GM12874 (cell line): ENCODE measurements around the gene DDIT4.

Experiments used
- CTCF ChIP-seq: IDR thresholded peaks from 2 replicates; pipeline ENCODE4 v1.5.1; 2011; ENCODE audit warnings: low read depth, mild to moderate bottlenecking, control low read depth, low read length, moderate library complexity; ENCODE audit not compliant: insufficient read depth

Gene DDIT4

GRCh38 chr10:72297805-72298591 is 24.3 kb downstream of the DDIT4 start:
- TF ChIP-seq CTCF = no peak

GRCh38 chr10:72298592-72299519 is 25.1 kb downstream of the DDIT4 start:
- no peak for TF ChIP-seq CTCF

GRCh38 chr10:72303424-72304128 is 29.9 kb downstream of the DDIT4 start:
- no peak for TF ChIP-seq CTCF

DNA sequence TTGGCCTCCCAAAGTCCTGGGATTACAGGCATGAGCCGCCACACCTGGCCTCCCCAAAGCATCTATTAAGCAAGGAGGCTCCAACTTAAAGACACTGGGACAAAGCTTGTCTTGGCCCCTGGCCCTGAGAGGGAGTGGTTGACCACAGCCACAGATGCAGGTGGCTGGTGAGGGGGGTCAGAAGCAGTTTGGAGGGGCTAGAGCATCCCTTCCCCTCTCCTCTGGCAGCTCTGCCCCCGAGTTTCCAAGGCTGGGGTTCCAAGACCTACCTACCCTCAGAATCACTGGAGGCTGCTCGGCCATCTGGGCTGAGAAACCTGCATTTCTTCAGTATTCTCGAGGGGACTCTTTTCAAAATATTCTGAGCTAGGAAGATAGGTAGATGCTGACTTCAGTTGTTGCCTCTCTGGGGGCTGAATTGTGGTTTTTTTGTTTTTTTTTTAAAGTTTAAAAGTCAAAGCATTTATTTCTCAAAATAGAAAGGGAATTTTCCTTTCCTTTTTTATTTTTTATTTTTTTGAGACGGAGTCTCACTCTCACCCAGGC is 32.6 kb downstream of the DDIT4 start:
- TF ChIP-seq CTCF = no peak

DNA sequence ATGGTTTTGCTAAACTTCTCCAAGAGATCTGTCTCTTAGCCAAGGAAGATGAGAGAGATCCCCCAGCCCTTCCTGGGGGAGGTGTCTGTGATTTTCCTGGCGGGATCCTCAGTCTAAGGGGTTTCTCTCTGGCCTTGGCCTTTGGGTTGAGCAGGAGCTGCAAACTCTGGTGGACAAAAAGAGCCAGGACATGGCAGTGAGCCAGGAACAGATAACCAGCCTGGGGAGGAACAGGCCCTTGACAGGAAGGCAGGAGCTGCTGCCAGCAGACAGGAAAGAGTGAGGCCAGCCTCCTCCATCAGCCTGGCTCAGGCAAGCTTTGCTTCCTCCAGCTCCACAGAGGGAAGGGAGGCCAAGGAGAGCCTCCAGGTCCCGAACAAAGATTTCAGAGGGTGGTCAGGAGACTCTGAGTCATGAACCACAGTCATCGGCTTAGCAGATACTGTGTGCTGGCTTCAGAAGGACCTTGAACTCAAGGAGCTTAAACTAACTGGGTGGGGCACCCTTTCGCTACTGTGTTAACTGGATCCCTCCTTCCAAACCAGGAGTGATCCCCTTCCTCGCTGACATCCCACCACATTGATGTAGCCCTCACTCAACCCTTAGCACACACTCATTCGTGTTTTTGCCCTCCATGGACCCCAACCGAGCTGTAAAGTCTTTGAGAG is 34.7 kb downstream of the DDIT4 start:
- no peak for TF ChIP-seq CTCF

DNA sequence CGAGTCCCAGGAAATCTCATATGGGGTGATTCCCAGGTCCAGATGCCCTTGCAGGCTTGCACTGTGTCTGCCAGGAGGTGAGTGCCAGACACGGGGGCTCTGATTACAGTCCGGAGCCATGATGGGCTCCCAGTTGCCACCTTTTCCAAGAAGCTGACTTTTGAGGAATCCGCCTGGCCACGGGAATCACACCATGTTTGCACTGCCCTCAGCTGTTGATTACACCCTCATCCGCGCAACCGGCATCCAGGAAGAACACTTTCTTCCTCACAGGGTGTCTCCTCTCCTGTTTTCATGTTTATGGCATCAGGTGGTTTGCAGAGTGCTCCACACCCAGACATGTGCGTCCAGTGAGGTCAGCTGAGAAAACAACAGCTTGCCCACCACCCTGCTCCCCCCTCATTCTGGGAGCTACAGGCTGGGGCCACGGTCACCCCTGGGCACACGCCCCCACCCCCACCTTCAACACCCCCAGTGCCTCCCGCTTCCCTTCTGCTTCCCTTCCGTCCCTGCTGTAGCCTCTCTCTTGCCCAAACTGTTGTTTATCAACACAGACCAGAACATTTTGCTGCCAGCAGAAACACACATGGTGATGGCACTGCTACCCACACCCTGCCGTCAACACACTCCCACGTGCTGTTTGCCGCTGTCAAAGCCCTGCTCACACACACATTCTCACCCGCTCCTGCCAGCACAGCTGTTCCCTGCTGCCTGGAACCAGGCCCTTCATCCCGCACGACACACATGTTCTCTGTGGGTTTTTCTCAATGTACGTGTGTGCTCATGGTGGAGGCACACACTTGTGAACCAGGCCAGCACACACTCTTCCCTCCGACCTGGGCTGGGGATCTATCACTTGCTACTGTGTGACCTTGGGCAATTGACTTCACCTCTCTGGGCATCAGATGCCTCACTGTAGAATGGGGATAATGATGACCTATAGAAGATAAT is 35.8 kb downstream of the DDIT4 start:
- TF ChIP-seq CTCF = no peak
